GM18909 (cell line): ENCODE data around the gene ZNF343.

Source experiments
- ATAC-seq: cut with Tn5 transposase; IDR thresholded peaks from one replicate; pipeline ENCODE4 v1.9.1; 2021; ENCODE audit warnings: mild to moderate bottlenecking; ENCODE audit not compliant: unreplicated experiment, poor library complexity

Gene ZNF343

DNA sequence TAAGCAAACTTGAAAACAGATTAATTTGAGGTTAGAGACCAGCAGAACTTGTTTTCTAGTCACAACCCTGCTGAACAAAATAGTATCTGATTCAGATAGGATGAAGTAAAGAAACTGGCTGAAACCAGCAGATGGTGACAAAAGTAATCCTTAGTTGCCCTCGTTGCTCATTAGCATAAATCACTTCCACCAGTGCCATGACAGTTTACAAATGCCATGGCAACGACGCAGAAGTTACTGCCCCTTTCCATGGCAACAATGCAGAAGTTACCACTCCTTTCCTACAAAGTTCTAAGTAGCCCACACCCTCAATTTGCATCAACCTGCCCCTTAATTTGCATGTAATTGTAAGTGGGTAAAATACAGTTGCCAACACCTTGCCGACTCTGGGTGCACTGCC, 61.9 kb downstream of the ZNF343 start:
- ATAC-seq, result no peak
